Activated CD8-positive, alpha-beta memory T cell treated with anti-CD3 and anti-CD28 coated beads, Interleukin-2, amount 50 U/mL, for 4 hours (primary cell): ENCODE results near the gene LRRC42.

ENCODE experiments used
- DNase-seq: peaks from one replicate; pipeline ENCODE4 v3.0.0-alpha.2; 2020

Gene LRRC42, protein sequence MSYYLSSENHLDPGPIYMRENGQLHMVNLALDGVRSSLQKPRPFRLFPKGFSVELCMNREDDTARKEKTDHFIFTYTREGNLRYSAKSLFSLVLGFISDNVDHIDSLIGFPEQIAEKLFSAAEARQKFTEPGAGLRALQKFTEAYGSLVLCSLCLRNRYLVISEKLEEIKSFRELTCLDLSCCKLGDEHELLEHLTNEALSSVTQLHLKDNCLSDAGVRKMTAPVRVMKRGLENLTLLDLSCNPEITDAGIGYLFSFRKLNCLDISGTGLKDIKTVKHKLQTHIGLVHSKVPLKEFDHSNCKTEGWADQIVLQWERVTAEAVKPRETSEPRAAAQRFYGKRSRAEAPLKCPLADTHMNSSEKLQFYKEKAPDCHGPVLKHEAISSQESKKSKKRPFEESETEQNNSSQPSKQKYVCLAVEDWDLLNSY

DNA sequence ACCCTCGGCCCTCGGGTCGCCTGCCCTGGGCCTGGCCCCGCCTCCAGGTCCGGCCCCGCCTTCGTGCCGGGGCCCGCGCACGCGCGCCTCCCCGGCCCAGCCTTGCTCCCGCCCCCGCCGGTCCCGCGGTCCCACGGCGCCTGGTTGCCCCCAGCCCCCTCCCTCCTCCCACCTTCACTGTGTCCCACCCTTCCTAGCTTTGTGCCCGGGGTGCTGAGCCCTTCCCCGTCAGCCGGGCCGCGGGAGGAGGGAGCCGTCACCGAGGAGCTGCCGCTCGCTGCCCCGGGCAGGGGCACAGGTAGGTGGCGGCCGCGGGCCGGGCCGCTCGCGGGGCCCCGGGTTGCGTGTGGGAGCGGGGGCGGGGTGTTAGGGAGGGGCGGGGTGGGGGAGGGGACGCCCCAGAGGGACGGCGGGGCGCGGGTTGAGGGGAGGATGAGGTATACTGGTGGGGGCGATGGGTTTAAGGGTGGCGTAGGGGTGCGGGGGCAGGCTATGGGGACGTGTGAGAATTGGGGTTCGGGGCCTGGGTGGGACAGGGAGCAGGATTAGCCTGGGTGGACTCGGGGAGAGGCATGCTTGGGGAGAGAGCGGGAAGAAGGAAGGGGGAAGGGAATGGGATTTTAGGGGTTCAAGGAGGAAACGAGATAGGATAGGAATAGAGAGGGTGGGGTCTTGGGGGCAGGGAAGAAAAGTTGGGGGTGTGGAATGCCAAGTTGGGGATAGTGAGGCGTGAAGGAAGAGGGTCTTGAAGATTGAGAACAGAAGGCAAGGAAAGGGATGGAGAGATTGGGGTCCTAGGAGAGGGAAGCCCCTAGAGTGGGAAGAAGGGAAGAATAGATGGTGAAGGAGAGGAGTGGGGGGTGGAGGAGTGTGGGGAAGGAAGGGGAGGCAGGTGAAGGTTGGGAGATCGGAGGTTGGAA, at the start of gene LRRC42:
Gene LRRC42 (plus strand): TSS at position 99 of the 920 bp plus-strand sequence. CDS start 5,650 bp downstream, outside the sequence.
- DNase-seq, result no peak

DNA sequence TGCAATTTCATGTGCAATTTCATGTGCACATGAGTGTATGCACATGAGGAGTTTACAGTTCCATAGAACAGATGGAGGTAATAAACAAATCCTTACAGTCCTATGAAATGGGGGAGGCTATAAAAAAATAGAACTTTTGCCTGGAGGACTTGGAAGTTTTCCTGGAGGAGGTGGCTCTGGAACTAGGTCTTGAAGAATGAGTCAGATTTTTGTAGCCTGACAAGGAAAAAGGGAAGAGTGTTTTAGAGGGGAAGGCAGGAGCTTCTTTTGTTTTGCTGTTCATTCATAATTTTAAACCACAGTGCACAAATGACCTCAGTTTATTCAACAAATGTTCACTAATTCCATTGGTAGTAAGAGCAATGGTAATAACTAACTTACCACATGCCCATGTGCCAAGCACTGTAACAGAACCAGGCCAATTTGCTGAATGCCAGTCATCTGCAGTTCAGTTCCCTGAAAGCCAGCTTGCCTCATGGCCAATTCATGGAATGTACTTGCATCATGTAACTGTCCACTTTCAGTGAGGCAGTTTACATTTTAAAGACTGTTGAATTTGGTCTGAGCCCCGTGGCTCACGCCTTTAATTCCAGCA, 49.4 kb upstream of the LRRC42 start:
- no peak for DNase-seq

DNA sequence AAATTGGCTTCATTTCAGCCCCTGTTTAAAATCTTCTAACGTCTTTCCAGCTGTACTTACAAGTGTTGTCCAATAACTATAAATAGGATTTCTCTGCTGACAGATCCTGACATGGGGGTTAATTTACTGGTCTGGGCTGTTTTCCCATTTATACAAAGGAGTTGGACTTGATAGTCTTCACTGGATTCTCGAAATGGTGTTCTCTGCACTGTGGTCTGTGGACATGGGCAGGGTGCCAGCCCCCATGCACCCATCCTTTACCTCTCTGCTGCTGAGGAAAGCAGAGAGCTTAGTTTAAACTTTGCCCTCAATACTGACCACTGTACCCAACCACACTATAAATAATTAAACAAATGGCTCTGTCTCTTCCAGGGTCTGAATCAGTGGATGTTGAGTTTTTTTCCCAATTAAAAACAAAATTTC, 46.9 kb upstream of the LRRC42 start:
- DNase-seq, result no peak

DNA sequence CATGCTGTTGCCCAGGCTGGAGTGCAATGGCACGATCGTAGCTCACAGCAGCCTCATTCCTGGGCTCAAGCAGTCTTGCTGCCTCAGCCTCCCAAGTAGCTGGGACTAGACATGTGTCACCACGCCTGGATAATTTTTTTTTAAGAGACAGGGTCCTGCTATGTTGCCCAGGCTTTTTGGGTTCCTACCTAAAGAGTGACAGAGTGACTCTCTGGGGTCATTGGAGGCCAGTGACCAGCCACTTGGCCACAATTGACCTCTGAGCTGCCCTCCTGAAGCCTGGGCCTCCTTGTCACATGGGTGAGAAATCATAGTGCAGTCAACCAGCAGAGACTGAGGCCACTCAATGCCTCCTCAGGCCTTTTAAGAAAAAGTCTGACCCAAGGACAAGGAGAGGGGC, 46.4 kb upstream of the LRRC42 start:
- no peak for DNase-seq

DNA sequence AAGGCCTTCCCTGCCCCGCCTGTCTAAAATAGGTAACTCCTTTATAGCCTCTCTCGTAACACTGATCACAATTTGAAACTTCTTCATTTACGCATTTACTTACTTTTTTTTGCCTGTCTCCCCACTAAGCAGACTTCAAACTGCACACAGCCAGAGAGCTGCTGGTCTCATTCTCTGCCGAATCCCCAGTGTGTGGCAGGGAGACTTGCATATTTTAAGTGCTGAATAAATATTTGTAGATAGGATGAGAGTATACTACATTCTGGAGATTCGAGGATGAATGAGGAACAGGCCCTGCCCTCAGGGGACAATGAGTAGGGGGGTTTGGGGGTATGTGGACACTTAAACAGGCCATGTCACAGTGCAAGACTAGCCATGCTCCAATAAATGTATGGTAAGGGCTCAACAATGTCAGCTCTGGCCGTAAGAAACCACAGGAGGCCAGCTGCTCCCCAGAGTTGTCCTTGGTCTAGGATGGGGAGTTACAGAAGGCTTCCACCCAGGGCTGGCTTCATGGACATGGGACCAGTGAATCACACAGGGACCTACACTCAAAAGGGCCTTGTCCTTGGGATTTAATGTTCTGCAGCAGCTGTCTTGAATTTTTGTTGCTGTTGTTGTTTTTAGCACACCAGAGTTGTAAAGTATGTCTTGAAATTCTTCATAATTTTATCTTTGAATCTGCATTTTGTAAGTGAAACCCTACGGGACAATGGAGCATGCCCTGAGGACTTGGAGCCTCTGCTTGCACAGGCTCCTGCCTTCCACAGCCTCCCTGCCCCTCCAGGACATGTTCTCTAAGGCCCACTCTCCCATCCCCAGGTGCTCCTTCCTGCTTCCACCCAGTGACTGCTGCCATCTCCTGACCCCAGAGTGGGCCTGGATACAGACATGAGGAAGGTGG, 43.7 kb upstream of the LRRC42 start:
- no peak for DNase-seq

DNA sequence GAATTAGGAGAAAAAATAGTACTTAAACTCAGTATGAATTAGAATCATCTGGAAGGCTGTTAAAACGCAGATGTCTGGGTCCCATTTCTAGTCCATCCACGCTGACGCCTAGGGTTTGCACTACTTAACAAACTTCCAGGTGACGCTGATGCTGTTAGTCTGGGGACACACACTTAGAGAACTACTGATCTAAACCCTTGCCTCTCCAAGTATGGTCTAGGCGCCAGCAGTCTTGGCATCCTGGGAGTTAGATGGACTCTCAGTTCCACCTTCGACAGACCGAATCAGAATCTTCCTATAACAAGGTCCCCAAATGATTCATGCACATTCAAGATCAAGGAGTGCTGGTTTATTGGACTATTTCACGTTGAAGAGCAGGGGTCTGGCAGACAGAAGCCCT, 40.6 kb upstream of the LRRC42 start:
- no peak for DNase-seq

DNA sequence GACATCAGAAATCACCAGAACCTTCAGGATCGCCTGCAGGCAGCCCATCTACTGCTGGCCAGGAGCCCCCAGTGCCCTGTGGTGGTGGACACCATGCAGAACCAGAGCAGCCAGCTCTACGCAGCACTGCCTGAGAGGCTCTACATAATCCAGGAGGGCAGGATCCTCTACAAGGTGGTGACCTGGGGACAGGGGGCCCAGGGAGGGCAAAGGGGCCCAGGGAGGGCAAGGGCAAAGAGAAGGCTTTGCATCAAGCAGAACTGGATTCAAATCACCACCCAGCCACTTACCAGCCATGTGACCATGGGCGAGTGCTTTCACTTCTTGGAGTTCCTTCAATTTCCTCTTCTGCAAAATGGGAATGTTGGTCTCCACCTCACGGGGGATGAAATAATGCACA, 40.0 kb upstream of the LRRC42 start:
- no peak for DNase-seq

DNA sequence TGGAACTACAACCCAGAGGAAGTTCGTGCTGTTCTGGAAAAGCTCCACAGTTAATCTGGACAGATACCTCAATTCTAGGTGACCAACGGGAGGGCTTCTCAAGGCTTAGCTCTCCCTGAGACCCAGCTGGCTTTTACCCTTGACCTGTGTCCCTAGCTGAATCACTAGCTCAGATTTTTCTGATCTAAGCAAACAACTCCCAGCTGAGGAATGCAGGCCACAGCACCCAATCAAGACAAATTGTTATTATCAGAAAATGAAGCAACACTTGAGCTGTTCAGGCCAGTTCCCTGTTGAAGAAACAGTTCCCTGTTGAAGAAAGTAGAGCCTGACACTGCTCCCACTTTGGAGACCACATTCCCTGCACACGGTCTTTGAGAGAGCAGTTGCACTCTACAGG, 36.2 kb upstream of the LRRC42 start:
- DNase-seq, result no peak

DNA sequence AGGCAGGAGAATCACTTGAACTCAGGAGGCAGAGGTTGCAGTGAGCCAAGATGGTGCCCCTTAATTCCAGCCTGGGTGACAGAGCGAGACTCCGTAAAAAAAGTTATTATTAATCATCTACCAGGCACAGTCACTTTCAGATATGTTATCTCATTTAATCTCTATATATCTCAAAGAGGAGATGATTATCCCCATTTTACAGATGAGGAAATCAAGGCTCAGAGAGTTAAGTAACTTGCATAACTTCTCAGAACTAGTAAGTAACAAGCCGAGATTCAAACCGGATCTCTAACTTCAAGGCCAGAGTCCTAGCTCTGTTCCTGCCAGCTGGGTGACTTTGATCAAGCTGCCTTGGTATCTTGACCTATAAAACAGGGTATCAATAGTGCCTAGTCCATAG, 34.7 kb upstream of the LRRC42 start:
- DNase-seq, result no peak

DNA sequence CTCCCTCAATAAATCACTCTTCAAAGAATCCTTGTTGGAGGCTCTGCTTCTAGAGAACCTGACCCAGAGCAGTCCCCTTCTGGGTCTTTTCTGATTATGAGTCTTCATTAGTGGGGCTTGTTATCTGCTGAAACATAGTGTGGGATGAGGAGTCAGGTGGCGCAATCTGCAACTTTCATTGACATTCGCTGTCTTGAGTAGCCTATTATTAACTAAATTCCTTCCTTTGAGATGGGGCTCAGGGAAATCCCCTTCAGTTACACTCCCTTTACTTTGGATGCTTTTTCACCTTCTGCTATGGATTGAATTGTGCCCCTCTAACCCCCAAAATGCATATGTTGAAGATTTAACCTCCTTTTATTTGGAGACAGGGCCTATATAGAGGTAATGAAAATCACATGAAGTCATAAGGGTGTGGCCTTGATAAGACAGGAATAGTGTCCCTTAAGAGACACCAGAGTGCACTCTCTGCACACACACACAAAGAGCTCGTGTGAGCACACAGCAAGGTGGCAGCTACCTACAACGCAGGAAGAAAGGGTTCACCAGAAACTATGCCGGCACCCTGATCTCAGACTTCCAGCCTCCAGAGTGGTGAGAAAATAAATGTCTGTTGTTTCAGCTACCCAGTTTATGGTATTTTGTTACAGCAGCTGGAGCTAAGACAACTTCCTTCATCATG, 32.7 kb upstream of the LRRC42 start:
- no peak for DNase-seq

DNA sequence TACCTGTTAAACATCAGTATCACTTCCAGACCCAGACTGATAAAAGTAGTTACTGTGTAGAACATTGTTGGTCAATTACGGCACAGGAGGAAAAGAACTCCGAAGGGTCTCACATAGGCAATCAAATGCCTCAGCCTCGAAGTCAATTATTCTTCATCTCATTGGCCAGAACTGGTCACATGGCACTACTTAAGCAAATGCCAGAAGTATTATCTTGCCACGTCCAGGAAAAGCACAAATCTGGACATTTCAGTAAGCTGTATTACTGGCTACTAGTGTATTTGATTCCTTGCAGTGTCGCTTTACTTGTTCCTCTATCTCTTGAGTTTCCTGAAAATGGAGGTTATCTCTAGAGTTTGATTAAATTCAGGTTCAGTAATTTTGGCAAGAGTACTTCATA, 27.8 kb upstream of the LRRC42 start:
- DNase-seq, result no peak

DNA sequence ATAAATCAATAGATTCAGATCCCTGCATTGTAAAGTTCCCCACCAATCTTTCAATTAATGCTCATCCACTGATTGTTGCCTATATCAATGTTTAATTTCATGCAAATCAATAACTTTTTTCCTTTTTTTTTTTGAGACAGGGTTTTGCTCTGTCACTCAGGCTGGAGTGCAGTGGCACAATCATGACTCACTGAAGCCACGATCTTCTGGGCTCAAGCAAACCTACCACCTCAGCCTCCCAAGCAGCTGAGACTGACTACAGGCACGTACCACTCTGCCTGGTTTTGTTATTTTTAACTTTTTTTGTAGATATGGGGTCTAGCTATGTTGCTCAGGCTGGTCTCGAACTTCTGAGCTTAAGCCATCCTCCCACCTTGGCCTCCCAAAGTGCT, 26.5 kb upstream of the LRRC42 start:
- DNase-seq, result no peak

DNA sequence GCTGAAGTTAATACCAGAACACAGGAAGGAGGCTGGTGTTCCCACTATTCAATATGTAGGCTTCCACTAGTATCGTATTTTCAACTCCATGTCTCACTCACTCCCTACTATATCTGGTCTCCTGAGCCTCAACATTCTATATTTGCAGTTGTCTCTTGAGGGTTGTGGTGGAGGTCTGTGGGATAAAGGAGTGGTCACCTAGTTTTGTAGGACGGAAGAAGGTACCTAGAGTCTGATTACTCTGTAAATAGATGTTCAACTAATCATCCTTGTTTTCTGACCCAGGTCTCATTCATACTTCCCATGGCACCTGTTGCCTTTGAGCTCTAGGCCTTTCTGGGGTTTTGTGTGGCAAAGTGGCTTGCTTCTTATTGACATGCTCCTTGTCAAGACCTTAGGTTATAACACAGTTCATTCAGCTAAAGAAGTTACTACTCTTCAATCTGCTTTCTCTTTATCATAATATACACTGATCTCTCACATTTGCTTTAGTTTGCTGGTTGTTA, 18.7 kb upstream of the LRRC42 start:
- no peak for DNase-seq

DNA sequence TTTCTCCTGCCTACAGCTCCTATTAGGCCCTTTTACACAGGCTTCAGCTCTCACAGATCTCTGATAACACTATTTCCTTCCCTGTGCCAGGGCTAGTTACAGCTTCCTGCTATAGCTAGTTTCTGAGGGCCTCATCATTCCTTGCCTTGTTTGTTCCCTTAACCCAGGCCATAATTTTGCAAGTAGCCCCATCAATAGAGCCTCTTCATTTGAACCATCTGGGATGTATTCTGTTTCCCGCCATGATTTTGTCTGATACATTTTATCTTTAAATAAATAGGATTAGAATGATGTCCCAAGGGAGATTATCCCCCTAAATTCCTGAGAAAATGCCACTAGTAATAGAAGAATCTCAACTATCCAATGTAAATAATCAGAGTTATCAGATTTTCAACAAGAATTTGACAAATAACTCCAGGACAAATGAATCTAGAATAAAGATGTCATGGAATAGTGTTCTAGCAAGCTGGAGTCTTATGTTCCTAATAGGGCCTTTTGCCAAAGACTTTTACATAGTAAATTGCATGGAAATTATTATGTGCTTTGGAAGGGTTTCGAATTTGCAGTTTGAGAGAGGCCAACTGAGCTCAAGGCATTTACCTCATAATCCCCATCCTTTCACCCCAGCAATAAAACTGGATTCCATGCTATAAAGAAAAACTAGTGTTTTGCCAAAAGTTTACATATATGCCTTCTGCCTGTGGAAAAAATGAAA, 16.7 kb upstream of the LRRC42 start:
- DNase-seq, result no peak

DNA sequence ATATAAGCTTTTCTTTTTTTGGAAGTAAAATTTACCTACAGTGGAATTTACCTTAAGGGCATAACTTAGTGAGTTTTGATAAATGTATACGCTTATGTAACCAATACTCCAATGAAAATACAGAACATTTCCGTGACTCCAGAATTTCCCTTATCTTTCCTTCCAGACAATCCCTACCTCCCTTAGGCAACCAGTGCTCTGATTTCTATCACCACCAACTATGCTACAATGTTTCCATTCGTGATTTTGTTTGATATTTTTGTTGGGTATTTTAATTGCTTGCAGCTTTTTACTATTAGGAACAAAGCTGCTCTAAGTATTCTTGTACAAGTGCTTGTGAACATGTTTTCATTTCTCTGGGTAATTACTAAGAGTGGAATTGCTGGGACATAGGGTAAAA, 15.2 kb upstream of the LRRC42 start:
- no peak for DNase-seq

DNA sequence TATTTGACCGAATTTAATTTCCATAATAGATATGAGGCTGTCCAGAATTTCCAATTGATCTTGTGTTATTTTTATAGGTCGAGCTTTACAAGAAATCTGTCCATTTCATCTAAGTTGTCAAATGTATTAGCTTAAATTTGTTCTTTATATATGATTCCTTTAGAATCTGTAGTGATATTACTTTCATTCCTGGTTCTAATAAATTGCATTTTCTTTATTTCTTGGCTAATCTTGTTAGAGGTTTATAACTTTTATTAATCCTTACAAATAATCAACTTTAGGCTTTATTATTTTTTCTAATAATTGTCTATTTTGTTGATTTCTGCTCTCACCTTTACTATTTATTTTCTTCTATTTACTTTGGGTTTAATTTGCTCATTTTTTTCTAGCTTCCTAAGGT, 14.6 kb upstream of the LRRC42 start:
- DNase-seq, result no peak

DNA sequence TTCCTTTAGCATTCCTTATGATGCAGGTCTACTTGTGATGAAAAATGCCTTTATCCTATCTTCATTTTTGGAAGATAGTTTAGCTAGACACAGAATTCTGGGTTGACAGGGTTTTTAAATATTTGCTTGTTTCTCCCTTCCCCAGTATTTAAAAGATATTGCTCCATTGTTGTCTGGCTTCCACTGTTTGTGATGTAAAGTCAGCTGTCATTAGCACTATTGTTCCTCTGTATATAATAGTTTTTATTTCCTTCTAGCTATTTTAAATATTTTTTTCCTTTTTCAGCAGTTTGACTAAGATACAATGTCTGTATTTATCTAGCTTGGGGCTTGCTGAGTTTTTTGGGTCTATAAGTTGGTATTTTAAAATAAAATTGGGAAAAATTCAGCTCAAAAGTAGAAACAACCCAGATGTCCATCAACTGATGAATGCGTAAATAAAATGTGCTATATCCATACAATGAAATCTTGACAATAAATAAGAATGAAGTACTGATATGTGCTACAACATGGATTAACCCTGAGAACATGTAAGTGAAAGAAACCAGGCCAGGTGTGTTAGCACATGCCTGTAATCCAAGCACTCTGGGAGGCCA, 11.9 kb upstream of the LRRC42 start:
- DNase-seq, result no peak

DNA sequence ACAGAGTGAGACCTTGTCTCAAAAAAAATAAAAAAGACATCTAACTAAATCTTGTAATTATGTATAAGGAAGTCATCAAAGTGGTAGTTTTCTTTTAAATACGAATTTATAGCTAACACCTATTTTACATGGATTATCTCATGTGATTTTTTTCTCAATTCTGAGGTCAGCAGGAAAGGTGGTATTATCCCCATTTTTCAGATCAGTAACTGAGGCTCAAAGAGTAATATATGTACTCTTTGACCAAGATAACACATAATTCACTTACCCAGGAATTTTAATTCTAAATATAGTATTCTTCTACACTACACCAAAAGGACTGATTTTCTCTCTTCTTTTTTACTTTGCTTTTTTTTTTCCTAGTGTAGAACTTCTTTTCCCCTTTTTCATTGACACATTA, 9.7 kb upstream of the LRRC42 start:
- no peak for DNase-seq

DNA sequence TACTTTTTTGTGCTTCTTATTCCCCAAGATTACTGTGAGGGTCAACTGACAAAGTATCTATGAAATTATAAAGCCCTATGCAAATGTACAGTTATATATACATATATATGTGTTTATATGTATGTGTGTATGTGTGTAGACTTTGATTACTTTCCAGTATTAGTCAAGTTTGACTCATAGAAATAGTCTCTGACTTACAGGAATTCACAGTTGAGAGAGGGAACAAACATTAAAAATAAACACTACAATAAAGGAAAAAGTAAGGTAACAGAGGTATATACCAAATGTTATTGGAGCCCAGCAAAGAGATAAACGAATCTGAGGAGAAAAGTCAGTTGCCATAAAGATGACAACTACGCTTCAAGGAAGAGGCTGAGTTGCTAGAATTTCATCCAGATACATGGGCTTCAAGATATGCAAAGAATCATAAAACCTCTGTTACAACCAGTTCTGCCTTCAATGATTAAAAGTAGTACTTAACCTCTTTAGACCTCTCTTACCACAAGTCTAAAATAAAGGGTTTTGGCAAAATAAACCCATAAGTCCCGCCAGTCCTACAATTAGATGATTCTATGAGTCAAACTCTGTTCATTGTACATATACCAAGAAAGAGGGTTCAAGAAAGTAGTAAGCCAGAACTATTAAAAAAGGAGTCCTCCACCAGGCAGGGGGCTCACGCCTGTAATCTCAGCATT, 7.9 kb upstream of the LRRC42 start:
- DNase-seq, result no peak
